HT-29 (cell line): ENCODE results near the gene RTEL1. TPM values are rescaled to one million over a fixed set of nuclear protein-coding genes. Genes with fewer than 3 reads are reported as not detected.
"Not testable (repeated sequence)": the region's sequence is repeated elsewhere in the genome, so short reads cannot be mapped to it uniquely, and the experiment has no call there.

ENCODE experiments used
- DNase-seq: peaks from one replicate; pipeline ENCODE4 v3.0.0-alpha.2; 2015; ENCODE audit warnings: low spot score
- total RNA-seq: library from RNA; depleted of rRNA; stranded (reverse); fragments of >200 nt; shearing (Covaris generic); gene quantifications from 2 replicates; pipeline ENCODE4 v1.2.3, GENCODE V29; 2014; rRNA removed

Gene RTEL1, protein sequence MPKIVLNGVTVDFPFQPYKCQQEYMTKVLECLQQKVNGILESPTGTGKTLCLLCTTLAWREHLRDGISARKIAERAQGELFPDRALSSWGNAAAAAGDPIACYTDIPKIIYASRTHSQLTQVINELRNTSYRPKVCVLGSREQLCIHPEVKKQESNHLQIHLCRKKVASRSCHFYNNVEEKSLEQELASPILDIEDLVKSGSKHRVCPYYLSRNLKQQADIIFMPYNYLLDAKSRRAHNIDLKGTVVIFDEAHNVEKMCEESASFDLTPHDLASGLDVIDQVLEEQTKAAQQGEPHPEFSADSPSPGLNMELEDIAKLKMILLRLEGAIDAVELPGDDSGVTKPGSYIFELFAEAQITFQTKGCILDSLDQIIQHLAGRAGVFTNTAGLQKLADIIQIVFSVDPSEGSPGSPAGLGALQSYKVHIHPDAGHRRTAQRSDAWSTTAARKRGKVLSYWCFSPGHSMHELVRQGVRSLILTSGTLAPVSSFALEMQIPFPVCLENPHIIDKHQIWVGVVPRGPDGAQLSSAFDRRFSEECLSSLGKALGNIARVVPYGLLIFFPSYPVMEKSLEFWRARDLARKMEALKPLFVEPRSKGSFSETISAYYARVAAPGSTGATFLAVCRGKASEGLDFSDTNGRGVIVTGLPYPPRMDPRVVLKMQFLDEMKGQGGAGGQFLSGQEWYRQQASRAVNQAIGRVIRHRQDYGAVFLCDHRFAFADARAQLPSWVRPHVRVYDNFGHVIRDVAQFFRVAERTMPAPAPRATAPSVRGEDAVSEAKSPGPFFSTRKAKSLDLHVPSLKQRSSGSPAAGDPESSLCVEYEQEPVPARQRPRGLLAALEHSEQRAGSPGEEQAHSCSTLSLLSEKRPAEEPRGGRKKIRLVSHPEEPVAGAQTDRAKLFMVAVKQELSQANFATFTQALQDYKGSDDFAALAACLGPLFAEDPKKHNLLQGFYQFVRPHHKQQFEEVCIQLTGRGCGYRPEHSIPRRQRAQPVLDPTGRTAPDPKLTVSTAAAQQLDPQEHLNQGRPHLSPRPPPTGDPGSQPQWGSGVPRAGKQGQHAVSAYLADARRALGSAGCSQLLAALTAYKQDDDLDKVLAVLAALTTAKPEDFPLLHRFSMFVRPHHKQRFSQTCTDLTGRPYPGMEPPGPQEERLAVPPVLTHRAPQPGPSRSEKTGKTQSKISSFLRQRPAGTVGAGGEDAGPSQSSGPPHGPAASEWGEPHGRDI (N-terminal part only)
- 43.0 and 55.1 TPM in 2 replicates for total RNA-seq

DNA sequence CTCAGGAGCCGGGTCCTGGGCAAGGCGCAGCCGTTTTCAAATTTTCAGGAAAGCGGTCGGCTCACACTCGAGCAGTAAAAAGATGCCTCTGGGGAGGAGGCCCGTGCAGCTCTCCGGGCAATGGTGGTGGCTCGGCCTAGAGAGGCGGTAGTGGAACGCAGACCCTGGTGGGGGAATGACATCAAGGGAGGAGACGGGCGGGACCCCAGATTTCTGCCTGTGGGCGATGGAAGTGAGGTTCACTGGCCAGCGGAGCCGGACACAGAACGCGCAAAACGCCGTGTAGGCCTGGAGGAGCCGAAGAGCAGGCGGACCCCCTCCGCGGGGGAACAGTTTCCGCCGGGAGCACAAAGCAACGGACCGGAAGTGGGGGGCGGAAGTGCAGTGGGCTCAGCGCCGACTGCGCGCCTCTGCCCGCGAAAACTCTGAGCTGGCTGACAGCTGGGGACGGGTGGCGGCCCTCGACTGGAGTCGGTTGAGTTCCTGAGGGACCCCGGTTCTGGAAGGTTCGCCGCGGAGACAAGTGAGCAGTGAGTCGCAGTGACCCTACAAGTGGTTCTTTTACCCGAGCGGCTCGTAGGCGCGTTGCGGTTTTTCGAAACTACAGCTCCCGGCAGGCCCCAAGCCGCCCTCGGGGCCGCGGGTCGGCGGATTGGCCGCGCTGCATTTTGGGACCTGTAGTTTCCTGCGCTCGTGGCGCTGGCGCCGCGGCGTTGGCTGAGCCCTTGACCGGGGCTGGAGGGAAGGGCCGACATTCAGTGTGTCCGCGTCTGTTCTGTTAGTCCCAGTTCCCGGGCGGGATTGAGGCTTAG is at the start of gene RTEL1:
RTEL1 (plus strand) TSS at position 376 of the 812 bp plus-strand sequence. CDS start 1,091 bp downstream, outside the sequence.
- DNase-seq, result peak; percentile 98

DNA sequence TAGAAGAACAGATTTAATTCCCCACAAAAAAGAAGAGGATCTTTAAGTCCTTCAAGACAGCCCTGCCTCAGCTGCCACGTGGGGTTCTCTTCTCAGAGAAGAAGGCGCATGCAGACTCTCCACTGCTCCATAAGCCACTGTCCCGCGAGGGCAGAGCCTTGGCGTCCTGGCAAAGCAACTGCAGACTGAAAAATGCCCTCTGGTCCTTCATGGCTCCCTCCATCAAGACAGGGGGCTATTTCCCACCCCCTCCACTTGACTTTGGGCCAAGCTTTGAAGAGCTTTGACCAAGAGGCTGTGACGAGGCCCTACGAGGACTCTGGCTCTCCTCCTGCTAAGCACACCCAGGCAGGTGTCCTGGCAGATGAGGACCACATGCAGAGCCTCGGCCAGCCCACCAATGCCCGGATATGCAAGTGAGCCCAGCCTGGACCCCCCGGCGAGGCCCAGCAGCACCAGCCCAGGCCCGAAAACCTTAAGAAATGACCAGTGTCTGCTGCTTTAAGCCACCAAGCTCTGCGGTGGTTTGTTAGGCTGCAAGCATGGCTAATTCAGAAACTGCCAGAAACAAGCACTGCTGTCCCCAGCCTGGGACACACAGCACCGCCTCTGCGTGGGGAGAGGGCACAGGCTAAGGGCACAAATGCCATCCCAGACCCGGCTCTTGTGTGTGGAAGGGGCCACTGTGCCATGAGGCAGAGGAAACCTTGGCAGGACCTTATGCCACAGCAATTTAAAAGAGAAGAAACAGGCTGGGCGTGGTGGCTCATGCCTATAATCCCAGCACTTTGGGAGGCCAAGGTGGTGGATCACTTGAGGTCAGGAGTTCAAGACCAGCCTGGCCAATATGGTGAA is 47.3 kb upstream of the RTEL1 start:
- DNase-seq, result no peak

DNA sequence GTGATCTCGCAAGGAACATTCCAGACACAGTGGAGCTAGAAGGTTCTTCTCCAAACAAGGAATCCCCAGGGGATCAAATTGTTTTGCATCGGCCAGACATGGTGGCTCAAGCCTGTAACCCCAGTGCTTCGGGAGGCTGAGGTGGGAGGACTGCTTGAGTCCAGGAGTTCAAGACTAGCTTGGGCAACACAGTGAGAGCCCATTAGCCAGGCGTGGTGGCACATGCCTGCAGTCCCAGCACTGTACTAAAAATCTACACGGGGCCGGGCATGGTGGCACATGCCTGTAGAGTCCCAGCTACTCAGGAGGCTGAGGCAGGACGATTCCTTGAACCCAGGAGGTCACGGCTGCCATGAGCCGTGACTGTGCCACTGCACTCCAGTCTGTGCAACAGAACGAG is 46.5 kb upstream of the RTEL1 start:
- DNase-seq, result no peak

DNA sequence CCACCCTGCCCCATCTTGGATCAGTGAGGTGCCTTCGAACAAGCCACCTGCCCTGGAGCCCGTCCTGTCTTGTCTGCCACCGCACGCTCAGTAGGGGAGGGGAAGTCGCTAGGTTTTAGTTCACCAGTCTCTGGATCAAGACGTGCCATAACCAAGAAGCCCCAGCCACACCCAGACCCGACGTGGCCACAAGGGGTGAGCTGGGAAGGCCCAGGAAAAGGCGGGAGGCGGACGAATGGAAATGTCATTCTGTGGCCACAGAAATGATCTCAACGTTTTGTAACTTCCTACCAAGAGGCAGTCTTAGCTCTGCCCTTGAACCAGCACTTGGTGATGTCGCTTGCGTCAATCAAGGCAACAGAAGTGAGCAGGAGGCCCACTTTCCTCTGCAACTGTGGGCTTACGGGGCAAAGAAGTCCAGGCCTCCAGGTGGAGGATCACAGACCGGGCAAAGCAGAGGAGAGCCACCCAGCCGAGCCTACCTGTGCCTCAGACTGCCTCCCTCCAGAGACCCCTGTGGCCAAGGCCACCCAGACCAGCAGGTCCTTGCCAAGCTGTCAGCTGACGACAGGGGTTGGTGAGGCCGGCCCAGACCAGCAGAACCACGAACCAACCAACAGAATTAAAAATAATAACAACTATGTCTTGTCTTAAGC is 45.7 kb upstream of the RTEL1 start:
- DNase-seq, result no peak

DNA sequence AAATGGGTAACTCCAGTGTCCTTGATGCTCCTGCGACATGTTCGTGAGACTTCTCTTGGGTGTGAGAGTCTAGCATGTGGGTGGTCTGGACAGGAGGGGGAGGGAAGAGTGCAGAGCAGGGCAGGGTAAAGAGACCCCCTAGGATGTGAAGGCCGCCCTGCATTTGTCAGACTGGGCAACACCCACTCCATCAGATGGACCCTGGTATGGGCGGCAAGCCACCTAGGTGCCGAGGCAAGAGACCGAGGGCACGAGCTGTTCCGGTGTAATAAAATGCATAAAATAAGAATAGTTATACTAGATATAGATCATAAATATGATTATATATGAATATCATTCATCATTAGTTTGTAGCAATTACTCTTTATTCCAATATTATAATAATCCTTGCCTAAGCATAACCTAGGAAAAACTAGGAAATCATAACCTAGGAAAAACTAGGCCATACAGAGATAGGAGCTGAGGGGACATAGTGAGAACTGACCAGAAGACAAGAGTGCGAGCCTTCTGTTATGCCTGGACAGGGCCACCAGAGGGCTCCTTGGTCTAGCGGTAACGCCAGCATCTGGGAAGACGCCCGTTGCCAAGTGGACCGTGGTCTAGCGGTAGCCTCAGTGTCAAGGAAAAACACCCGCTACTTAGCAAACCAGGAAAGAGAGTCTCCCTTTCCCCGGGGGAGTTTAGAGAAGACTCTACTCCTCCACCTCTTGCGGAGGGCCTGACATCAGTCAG is 44.1 kb upstream of the RTEL1 start:
- DNase-seq, result not testable (repeated sequence)

GRCh38 chr20:63617092-63617875 is 40.8 kb upstream of the RTEL1 start:
- DNase-seq, result no peak

DNA sequence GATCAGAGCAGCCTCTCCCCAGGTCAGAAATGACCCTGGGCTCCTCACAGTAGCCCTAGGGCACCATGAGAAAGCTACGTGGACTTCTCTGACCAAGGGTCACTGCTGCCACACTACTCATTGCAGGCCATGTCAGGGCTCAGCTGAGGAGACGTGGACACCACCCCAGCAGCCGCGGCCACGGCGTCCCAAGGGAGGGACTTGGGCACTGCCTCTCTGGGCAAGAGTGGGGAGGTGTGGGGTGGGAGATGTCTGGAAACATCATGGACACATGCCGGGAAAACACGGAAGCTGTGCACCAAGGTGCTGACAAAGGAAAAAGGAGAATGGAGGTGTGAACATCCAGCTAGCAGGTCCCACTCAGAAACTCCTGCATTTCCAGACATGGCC is 40.2 kb upstream of the RTEL1 start:
- DNase-seq, result no peak

GRCh38 chr20:63618291-63618980 is 39.7 kb upstream of the RTEL1 start:
- no peak for DNase-seq

DNA sequence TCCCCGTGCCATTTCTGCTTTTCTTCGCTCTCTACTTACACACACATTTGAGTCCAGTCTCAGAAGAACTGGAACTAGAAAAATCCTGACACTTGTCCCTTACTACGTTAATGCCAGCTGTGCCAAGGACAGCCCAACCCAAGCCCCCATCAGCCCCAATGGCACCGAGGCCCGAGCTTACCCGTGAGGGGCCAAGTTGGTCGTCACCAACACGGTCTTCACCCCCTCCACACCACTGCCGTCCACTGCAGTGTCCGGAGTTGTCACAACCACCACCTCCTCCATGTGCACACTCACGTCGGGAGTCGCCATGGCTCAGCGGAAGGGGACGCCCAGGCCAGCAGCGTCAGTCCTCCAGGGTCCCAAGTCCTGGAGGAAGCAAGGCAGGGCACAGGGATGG is 39.0 kb upstream of the RTEL1 start:
- DNase-seq, result no peak

DNA sequence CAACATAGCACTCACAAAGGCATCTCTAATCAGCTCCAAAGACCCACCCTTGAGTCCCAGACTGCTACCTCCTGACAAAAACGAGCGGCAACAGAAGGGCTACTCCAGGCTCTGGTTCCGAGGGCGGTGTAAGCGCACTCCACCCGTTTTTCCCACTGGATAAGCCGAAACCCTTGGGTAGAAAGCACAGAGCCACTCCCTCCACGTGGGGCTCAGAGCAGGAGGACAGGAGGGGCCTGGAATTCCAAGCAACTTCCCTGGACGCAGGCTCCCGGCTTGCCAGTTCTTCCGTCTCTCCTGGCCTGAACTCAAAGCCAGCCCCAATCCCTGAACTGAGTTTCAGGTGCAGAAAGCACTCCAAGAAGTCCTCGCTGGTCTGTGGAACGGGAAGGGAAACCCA is 38.6 kb upstream of the RTEL1 start:
- DNase-seq, result no peak

- DNase-seq, result no peak
Observed at GRCh38 chr20:63620991-63621390, 37.1 kb upstream of the RTEL1 start.

DNA sequence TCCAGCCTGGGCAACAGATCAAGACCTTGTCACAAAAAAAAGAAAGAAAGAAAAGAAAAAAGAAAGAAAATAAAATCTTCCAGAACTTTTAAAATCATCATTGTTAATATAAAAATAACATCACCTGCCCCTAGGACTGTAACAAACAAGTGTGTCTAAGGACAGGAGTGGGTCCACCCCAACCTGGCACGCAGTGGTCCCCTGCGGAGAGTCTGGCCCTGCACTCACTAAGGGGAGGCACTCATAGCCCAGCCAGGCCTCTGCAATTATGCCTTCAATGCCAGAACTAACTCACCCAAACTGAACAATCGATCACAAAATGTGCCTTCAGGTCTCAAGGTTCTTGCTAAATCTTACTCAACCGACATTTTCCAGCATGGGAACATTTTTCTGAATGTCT is 36.0 kb upstream of the RTEL1 start:
- DNase-seq, result no peak

DNA sequence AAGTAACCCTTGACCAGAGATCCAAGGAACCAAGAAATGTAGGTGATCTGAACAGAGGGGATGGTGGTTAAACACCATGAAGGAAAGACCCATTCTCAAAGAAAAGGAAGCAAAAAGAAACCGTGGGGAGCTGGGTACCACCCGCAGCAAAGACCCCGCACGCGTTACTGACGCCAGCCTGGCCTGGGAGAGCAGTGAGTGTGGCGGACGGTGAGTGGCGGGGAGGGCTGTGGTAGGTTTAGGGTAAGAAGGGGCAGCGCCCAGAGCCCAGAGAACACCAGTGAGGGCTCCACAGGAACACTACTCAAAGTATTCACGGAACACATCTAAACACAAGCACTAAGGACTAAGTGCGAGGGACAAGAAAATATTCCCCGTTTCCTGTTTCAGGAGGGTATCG is 35.4 kb upstream of the RTEL1 start:
- DNase-seq, result no peak

GRCh38 chr20:63624486-63624885 is 33.6 kb upstream of the RTEL1 start:
- no peak for DNase-seq

- peak; percentile 47 for DNase-seq
Observed at GRCh38 chr20:63625771-63626423, 32.2 kb upstream of the RTEL1 start.

GRCh38 chr20:63626424-63627128 is 31.5 kb upstream of the RTEL1 start, which contains the start of gene GMEB2:
Gene GMEB2 (minus strand): TSS chr20:63627101. CDS start chr20:63619397, 7,704 bp downstream.
- DNase-seq, result peak; percentile 66
